K562 (cell line): ENCODE data around the gene FBP2. TPM values are rescaled to one million over a fixed set of nuclear protein-coding genes. Genes with fewer than 3 reads are reported as not detected.

Experiments used
- C11orf30 ChIP-seq: fragments of 450-650 bp; IDR thresholded peaks from 2 replicates; pipeline ENCODE4 v1.6.1; 2016; ENCODE audit warnings: low read depth, mild to moderate bottlenecking
- HDAC6 ChIP-seq: IDR thresholded peaks from 2 replicates; pipeline ENCODE4 v1.6.1; 2012; ENCODE audit warnings: low read depth, mild to moderate bottlenecking, control low read depth, inconsistent platforms, low read length, moderate library complexity
- HIVEP1 ChIP-seq: fragments of 250-450 bp; sonication (Bioruptor Pico); IDR thresholded peaks from 2 replicates; pipeline ENCODE4 v1.4.0; 2020; ENCODE audit warnings: mild to moderate bottlenecking
- HNRNPK ChIP-seq: fragments of 200-400 bp; formaldehyde crosslinking; IDR thresholded peaks from one replicate; pipeline ENCODE4 v1.6.1; 2018; ENCODE audit warnings: mild to moderate bottlenecking, low read depth, low read length; ENCODE audit not compliant: poor library complexity, severe bottlenecking
- NFXL1 ChIP-seq: fragments of 450-650 bp; formaldehyde crosslinking; IDR thresholded peaks from 2 replicates; pipeline ENCODE4 v1.4.0; 2021; ENCODE audit warnings: mild to moderate bottlenecking
- NR3C1 ChIP-seq: sonication (generic); formaldehyde crosslinking; IDR thresholded peaks from 2 replicates; pipeline ENCODE4 v1.8.1; 2022; ENCODE audit warnings: missing genetic modification reagents
- PHB2 ChIP-seq: fragments of 450-650 bp; IDR thresholded peaks from 2 replicates; pipeline ENCODE4 v1.6.1; 2017; ENCODE audit warnings: low read depth
- PRMT5 ChIP-seq: sonication (generic); formaldehyde crosslinking; IDR thresholded peaks from 2 replicates; pipeline ENCODE4 v1.5.0; 2020; ENCODE audit warnings: missing genetic modification reagents
- RBM39 ChIP-seq: fragments of 200-400 bp; formaldehyde crosslinking; optimal IDR thresholded peaks from 2 replicates; pipeline ENCODE3; 2018; ENCODE audit warnings: low read depth, low read length
- RHOXF2B ChIP-seq: fragments of 250-450 bp; sonication (Bioruptor Pico); conservative IDR thresholded peaks from 2 replicates; pipeline ENCODE4 v1.5.1; 2021
- SMAD2 ChIP-seq: fragments of 150-350 bp; IDR thresholded peaks from 2 replicates; pipeline ENCODE4 v1.6.1; 2014; ENCODE audit warnings: low read depth, mild to moderate bottlenecking, low read length
- STAT5A ChIP-seq: IDR thresholded peaks from 2 replicates; pipeline ENCODE4 v1.6.1; 2012; ENCODE audit warnings: low read length, inconsistent platforms, borderline replicate concordance
- TEAD4 ChIP-seq, 2 experiments: sonication (generic) in 1 of 2; formaldehyde crosslinking in 1 of 2; IDR thresholded peaks; 2 replicates each; pipeline versions ENCODE4 v1.6.1 to v1.8.0; 2012 to 2022; ENCODE audit warnings: borderline replicate concordance in 1 of 2, inconsistent platforms in 1 of 2, low read length in 1 of 2, mild to moderate bottlenecking in 1 of 2, missing genetic modification reagents in 1 of 2
- ZBTB1 ChIP-seq: sonication (generic); formaldehyde crosslinking; IDR thresholded peaks from 2 replicates; pipeline ENCODE4 v1.8.1; 2023; ENCODE audit warnings: missing genetic modification reagents, low read depth, mild to moderate bottlenecking, borderline replicate concordance
- ZBTB7A ChIP-seq: IDR thresholded peaks from 2 replicates; pipeline ENCODE4 v1.6.1; 2011; ENCODE audit warnings: low read depth, mild to moderate bottlenecking, low read length, moderate library complexity, borderline replicate concordance; ENCODE audit not compliant: control insufficient read depth
- ZBTB8A ChIP-seq: fragments of 450-650 bp; IDR thresholded peaks from 2 replicates; pipeline ENCODE4 v1.6.1; 2018; ENCODE audit warnings: mild to moderate bottlenecking, moderate library complexity; ENCODE audit not compliant: partially characterized antibody
- ZC3H8 ChIP-seq: fragments of 450-650 bp; IDR thresholded peaks from 2 replicates; pipeline ENCODE4 v1.6.1; 2017
- ZNF551 ChIP-seq: fragments of 250-450 bp; sonication (Bioruptor Pico); IDR thresholded peaks from 2 replicates; pipeline ENCODE4 v1.5.0; 2021; ENCODE audit warnings: mild to moderate bottlenecking, moderate library complexity
- ZNF644 ChIP-seq: fragments of 200-800 bp; sonication (Bioruptor generic); IDR thresholded peaks from 2 replicates; pipeline ENCODE4 v1.6.1; 2016; ENCODE audit warnings: low read depth, missing genetic modification characterization, missing compliant biosample characterization
- polyA plus RNA-seq, 8 experiments: library from polyadenylated mRNA; depleted of rRNA in 4 of 8; stranded (reverse) in 5 of 8; unstranded in 3 of 8; fragments of >200 nt; fragmentation: Nextera tagmentation in 2 of 8; fragmentation: Illumina TruSeq in 1 of 8; extraction: Ambion mirVana in 2 of 8; extraction: Trizol in 1 of 8; gene quantifications; 2 replicates each; pipeline versions ENCODE4 v1.2.1 to v1.2.3, GENCODE V29; 2011 to 2014; ENCODE audit warnings: inconsistent platforms in 1 of 8, missing spikeins in 1 of 8
- total RNA-seq, 7 experiments: library from RNA; depleted of rRNA in 6 of 7; stranded (reverse); fragments of >200 nt in 6 of 7; fragmentation: Illumina TruSeq in 2 of 7; extraction: Trizol in 2 of 7; gene quantifications; 2 replicates each; pipeline versions ENCODE4 v1.2.1 to v1.2.3, GENCODE V29; 2011 to 2021; ENCODE audit warnings: low replicate concordance in 1 of 7
- TF ChIP-seq, protein P1 (sequence below): sonication (generic); formaldehyde crosslinking; IDR thresholded peaks from 2 replicates; pipeline ENCODE4 v1.9.0; 2022; ENCODE audit warnings: mild to moderate bottlenecking, missing genetic modification reagents
- TF ChIP-seq, protein P2 (sequence below): IDR thresholded peaks from 2 replicates; pipeline ENCODE4 v1.6.1; 2014; ENCODE audit warnings: antibody characterized with exemption
- TF ChIP-seq, protein P3 (sequence below): fragments of 250-450 bp; sonication (Bioruptor Pico); IDR thresholded peaks from 2 replicates; pipeline ENCODE4 v1.8.0; 2021; ENCODE audit warnings: borderline replicate concordance, mild to moderate bottlenecking, moderate library complexity; ENCODE audit not compliant: poor library complexity, severe bottlenecking
- TF ChIP-seq, protein P4 (sequence below), 3 experiments: fragments of 200-800 bp in 1 of 3; fragments of 250-450 bp in 1 of 3; fragments of 450-650 bp in 1 of 3; sonication (Bioruptor Pico) in 1 of 3; sonication (Bioruptor generic) in 1 of 3; formaldehyde crosslinking in 1 of 3; IDR thresholded peaks; 2 replicates each; pipeline versions ENCODE4 v1.6.1 to v1.8.0; 2016 to 2022; ENCODE audit warnings: mild to moderate bottlenecking in 2 of 3, missing genetic modification characterization in 2 of 3, missing compliant biosample characterization in 1 of 3, moderate library complexity in 1 of 3

The FBP2 gene
- total and polyA plus RNA-seq, 9 of the 15 experiments (the other 6 are each of a cell fraction or from before 2014, with no cell fraction given), result 0.06 TPM; not detected in 7

DNA sequence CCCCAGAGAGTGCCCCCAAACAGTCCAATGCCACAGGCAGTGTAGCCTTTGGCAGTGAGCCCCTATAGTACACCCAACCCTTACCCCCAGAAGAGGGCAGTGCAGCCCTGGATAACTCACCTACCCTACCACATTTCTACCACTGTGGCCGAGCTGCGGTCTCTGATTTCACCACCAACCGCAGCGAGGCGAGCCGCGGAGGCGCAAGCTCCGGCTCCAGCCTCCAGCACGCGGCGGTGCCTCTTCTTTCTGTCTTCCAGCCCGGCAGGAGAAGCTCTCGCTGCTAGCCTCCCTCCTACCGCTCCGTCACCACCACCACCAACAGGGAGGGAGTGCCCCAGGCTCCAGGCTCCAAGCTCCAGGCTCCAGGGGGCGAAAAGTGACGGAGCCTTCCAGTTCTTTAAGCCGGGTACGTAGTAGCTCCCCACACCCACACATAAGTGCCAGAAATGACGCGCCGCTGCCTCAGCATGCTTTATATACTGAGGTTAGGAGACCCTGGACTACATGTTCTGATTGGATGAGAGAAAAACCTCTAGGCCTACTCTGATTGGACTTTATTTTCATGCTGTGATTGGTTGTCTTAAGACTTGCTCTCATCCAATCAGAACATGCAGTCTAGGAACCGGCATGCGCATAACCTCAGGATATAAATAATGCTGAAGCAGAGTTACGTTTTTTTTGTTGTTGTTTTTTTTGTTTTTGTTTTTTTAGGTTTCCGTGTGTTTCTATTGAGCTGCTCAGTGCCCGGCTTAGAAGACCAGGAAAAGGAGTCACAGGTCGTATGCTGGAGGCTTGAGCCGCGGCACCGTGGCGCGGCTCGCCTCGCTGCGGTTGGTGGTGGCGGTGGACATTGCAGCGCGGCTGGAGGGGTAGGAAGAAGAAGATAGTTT is 38.9 kb downstream of the FBP2 start, which contains the start of gene PCAT7 (continued):
- TF ChIP-seq RHOXF2B (no peak), C11orf30 (no peak), STAT5A (no peak), HNRNPK (no peak), PRMT5 (CRISPR knock-in tag) (no peak), ZBTB1 (CRISPR knock-in tag) (peak; percentile 99), ZNF644 (tag) (no peak), ZNF551 (no peak), RBM39 (no peak), SMAD2 (no peak), ZC3H8 (no peak), HDAC6 (no peak), PHB2 (no peak), TEAD4 (IDR thresholded peaks at IDR 0.05; ENCODE audit: low read length) (peak; percentile 31; the same call in 1 of the 2 replicates), TEAD4 (CRISPR knock-in tag; IDR thresholded peaks at IDR 0.05; ENCODE audit: borderline replicate concordance) (no peak), HIVEP1 (CRISPR knock-in tag) (no peak), ZBTB7A (no peak), NR3C1 (no peak), NFXL1 (CRISPR knock-in tag) (no peak), ZBTB8A (no peak)
- TF ChIP-seq, protein P1, sequence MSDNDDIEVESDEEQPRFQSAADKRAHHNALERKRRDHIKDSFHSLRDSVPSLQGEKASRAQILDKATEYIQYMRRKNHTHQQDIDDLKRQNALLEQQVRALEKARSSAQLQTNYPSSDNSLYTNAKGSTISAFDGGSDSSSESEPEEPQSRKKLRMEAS, result peak; percentile 41; the same call in 1 of the 2 replicates
- TF ChIP-seq, protein P2, sequence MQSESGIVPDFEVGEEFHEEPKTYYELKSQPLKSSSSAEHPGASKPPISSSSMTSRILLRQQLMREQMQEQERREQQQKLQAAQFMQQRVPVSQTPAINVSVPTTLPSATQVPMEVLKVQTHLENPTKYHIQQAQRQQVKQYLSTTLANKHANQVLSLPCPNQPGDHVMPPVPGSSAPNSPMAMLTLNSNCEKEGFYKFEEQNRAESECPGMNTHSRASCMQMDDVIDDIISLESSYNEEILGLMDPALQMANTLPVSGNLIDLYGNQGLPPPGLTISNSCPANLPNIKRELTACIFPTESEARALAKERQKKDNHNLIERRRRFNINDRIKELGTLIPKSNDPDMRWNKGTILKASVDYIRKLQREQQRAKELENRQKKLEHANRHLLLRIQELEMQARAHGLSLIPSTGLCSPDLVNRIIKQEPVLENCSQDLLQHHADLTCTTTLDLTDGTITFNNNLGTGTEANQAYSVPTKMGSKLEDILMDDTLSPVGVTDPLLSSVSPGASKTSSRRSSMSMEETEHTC, result no peak
- TF ChIP-seq, protein P3, sequence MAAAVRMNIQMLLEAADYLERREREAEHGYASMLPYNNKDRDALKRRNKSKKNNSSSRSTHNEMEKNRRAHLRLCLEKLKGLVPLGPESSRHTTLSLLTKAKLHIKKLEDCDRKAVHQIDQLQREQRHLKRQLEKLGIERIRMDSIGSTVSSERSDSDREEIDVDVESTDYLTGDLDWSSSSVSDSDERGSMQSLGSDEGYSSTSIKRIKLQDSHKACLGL (CRISPR knock-in tag), result no peak
- TF ChIP-seq, protein P4, sequence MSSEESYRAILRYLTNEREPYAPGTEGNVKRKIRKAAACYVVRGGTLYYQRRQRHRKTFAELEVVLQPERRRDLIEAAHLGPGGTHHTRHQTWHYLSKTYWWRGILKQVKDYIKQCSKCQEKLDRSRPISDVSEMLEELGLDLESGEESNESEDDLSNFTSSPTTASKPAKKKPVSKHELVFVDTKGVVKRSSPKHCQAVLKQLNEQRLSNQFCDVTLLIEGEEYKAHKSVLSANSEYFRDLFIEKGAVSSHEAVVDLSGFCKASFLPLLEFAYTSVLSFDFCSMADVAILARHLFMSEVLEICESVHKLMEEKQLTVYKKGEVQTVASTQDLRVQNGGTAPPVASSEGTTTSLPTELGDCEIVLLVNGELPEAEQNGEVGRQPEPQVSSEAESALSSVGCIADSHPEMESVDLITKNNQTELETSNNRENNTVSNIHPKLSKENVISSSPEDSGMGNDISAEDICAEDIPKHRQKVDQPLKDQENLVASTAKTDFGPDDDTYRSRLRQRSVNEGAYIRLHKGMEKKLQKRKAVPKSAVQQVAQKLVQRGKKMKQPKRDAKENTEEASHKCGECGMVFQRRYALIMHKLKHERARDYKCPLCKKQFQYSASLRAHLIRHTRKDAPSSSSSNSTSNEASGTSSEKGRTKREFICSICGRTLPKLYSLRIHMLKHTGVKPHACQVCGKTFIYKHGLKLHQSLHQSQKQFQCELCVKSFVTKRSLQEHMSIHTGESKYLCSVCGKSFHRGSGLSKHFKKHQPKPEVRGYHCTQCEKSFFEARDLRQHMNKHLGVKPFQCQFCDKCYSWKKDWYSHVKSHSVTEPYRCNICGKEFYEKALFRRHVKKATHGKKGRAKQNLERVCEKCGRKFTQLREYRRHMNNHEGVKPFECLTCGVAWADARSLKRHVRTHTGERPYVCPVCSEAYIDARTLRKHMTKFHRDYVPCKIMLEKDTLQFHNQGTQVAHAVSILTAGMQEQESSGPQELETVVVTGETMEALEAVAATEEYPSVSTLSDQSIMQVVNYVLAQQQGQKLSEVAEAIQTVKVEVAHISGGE (CRISPR knock-in tag; IDR thresholded peaks at IDR 0.05), result no peak
